GM21825 (cell line): ENCODE results near the gene FBN2.

Experiments
- ATAC-seq: cut with Tn5 transposase; IDR thresholded peaks from one replicate; pipeline ENCODE4 v1.9.1; 2021; ENCODE audit warnings: mild to moderate bottlenecking, moderate library complexity; ENCODE audit not compliant: unreplicated experiment

Gene FBN2

DNA sequence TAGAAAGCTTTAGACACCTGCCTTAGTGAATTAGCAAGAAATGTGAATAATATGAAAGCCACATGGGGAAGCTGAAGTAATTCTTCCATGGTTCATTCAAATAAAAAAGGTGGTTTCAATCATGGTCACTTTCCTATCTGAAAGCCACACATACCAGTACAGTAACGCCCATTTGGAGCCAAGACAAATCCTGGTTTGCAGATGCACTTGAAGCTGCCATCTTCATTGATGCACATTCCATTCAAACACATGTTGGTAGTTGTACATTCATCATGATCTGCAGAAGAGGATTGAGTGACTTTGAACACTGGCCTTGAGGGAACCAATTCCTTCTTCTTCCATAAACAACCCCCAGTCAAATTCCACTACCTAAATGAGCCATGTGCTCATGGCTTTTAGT lies 161.5 kb downstream of the FBN2 start:
- ATAC-seq: no peak

GRCh38 chr5:128366147-128366546 lies 171.9 kb downstream of the FBN2 start:
- ATAC-seq: no peak

- ATAC-seq: no peak
Observed at GRCh38 chr5:128362370-128362769, 175.7 kb downstream of the FBN2 start.

DNA sequence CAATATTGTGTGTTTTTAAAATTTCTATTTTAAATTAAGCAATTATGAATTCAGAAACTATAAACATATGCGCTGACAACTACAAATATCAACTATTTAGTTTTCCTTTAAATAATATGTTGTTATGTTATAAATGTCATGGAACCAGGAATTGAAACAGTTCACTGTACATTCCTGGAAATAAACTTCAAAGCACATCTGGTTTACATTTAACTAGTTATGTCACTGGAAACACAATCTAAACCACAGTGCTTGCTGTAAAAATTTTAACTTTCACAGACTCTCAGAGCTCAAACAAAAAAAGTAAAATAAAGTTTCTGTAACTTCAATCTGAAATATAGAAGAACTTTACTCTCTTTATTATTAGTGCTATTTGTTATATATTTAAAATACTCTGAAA lies 179.2 kb downstream of the FBN2 start:
- no peak for ATAC-seq

DNA sequence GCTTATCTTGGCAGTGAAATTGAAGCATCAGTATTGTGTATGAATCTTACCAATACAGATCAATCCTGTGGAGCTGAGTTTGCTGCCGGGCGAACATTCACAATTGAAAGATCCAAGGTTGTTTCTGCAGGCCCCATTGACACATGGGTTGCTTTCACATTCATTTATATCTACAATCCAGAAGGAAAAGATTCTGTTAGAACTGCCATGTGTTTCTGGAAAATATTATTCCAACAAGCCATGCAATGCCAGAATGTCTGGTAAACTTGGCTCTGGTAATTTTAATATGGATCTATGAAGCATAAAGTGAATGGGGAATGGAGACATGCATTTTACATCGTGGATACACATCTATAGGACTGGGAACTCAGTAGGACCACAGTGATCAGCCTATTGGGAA lies 180.8 kb downstream of the FBN2 start:
- ATAC-seq: no peak

GRCh38 chr5:128355961-128356360 lies 182.1 kb downstream of the FBN2 start:
- no peak for ATAC-seq

- ATAC-seq: no peak
Observed at GRCh38 chr5:128353441-128354107, 184.5 kb downstream of the FBN2 start.

- no peak for ATAC-seq
Observed at GRCh38 chr5:128350705-128351104, 187.3 kb downstream of the FBN2 start.

DNA sequence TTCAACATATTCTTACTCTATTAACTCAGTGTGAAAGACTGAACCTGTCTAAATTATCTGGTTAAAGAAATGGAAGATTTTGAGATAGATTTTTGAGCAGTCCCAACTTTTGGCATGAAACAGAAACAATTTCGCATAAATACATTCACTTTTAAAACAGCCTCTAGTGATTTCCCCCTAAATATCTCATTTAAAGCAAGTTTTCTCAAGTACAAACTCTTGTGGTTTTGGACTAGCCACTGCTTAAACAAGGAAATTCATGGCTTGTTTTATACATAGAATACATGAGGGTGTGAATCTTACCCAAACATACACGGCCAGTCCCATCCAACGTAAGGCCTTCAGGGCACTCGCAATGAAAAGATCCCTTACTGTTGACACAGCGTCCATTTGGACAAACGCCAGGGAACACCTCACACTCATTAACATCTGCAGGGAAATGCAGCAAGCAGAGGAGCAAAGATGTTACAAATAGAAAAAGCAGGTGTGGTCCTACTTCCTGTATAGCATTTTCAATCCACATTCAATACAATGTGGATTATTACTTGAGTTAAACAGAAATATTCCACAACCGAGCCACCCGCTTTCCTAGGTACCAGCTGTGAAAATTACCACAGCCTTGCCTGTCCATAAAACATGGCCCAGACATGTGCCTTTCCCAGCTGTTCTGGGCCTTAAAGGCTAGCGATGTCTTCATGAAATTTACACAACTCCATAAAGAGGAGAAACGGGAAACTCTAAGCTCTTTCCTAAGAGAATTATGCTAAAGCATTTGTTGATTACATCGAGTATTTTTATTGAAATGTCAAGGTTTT lies 188.8 kb downstream of the FBN2 start:
- ATAC-seq: no peak

GRCh38 chr5:128346038-128346437 lies 192.0 kb downstream of the FBN2 start:
- ATAC-seq: no peak

GRCh38 chr5:128345247-128345646 lies 192.8 kb downstream of the FBN2 start:
- no peak for ATAC-seq

GRCh38 chr5:128343168-128343567 lies 194.9 kb downstream of the FBN2 start:
- no peak for ATAC-seq

DNA sequence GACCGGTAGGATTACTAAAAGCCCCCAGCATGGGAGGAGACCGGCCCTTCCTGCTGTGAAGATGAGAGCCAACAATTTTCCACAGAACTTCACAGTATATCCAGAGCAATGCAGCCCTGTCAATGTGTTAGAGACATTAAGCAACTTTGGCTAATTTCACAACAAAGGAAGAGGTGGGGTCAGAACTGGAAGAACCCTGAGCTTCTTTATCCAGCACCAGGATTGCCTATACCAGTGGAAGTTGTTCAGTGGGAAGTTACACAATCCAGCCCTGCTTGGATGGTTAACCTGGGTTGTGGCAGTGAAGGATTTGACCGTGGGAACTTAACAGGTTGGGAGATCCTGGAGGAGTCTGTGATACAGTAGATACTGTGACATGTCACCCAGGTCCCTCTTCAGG lies 197.0 kb downstream of the FBN2 start:
- ATAC-seq: no peak

DNA sequence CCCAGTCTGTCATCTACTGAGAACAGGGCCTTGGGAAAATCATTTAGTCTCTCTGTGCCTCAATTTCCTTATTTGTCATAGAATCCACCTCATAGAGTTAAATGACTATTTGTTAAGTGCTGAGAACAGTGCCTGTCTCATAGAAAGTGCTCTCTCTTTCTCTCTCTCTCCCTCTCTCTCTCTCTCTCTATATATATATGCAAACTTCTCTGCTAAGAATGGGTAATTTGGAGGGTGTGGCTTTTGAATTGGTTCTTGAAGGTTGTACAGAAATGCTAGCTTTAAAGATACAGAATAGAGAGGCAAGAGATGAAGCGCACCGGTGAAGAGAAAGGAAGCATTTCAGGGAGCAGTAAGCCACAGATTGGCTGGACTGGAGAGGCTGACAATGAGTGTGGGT lies 197.4 kb downstream of the FBN2 start:
- ATAC-seq: no peak

DNA sequence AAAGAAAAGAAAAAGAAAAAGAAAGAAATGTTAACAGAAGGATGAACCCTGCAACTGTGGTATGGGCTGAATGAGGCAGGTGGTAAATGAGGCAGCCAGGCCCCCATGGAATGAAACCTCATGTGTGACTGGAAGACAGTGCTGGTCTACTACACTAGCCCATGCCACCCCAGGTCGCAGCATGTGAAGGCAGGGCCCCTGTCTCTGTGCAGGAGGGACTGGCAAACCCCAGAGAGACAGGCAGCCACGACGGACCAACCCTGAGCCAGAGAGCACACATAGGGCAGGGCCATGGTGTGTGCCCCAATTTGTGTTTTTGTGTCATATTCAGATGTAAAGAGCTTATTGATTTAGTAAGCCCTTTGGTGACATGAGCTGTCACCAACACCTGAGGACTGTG lies 198.5 kb downstream of the FBN2 start:
- ATAC-seq: no peak

DNA sequence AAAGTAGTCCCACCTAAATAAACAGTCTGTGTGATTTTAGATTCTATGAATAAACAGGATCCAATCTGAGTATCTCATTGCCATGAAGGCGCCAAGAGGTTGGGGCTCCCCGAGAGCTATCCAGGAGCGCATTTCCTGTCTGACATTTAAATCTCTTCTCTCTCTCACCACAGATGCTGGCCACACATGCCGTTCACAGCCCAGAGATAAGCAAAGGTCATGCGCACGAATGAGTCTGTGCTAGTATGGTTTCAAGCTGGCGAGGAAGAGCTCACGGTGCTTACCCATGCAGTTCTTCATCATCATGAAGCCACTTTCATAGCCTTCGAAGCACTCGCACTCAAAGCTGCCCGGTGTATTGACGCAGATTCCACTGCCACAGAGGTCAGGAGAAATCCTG lies 199.4 kb downstream of the FBN2 start:
- ATAC-seq: no peak

DNA sequence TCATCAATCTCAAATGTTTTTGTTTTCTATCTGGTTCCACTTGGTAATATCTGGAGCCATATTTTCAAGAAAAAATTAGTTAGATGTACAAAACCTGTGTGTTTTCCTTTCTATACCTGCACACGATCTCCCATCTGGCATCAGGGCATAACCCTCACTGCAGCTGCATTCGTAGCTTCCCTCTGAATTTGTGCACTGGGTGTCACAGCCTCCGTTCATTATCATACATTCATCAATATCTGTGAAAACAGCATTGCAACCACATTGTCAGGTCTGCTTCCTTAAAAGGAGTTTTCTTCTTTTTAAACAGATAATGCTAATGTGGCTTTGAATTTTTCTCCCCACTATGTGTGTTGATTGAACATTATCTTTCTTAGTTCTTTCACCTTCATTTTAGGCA lies 202.7 kb downstream of the FBN2 start:
- no peak for ATAC-seq

DNA sequence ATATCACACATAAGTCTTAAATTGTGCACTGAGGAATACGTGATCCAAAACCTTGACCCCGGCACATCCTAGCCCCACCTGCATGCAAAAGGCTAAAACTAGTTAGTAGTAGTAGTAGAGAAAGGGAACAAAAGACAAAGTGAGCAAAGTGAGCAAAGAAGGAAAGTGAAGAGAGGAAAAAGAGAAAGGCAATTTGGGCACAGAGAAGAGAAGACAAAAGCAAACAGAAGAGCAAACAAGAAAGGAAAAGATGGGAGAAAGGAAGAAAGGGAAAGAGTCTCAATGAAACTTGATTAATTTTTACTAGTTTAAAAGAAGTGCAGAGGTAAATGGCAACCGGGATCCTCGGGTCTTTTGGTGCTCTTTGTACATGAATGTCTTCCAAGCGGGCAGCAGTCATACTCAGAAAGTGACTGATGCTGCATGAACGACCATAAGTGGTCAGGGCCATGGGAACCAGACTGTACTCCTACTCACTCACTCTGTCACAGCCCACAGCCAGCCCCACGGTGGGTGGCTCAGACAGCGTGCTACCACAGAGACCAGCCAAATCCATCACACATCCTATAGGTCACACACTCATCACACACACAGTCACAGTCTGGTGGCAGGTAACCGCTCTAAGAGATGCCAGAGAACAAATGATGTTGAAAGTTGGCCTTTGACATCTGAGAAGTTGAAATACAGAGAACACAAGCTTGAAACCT lies 203.9 kb downstream of the FBN2 start:
- ATAC-seq: no peak

GRCh38 chr5:128331261-128331660 lies 206.8 kb downstream of the FBN2 start:
- no peak for ATAC-seq

DNA sequence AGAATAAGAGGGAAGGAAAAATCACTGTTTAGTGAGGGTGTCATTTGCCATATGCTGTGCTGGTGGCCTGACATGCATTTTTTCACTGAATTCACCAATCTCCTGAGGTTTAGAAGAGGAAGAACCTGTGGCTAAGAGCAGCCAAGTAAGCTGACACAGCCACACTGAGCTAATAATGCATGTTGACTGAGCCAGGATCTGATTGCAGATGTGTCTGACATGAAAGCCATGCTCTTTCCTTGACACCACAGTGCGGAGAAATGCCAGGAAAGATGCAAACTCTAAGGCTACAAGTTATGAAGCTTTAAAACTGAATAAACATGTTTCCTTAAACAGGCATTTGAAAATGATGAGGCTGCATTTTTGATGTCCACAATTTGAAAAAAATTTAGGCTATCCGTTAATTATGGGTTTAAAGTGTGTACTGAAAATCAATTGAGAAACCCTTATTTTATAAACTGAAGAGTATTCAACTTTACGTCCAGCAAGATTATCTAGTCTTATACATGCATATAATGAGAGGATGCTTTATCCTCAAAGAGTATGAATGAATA lies 208.6 kb downstream of the FBN2 start:
- no peak for ATAC-seq

GRCh38 chr5:128328446-128328845 lies 209.6 kb downstream of the FBN2 start:
- ATAC-seq: no peak

GRCh38 chr5:128328007-128328406 lies 210.0 kb downstream of the FBN2 start:
- ATAC-seq: no peak
